GM19467 (cell line): ENCODE results near the gene CC2D2A.

Experiments used
- ATAC-seq: cut with Tn5 transposase; IDR thresholded peaks from one replicate; pipeline ENCODE4 v1.9.1; 2021; ENCODE audit warnings: mild to moderate bottlenecking, moderate library complexity; ENCODE audit not compliant: unreplicated experiment

Gene CC2D2A

GRCh38 chr4:15636818-15637217 is 167.1 kb downstream of the CC2D2A start:
- ATAC-seq = no peak

GRCh38 chr4:15638418-15638817 is 168.7 kb downstream of the CC2D2A start:
- ATAC-seq = no peak

- ATAC-seq = no peak
These were observed 178.9 kb downstream of the CC2D2A start for GRCh38 chr4:15648600-15648999.

- peak; percentile 47 for ATAC-seq
These were observed 180.3 kb downstream of the CC2D2A start for GRCh38 chr4:15649914-15650545.
